ENCODE data around the gene EHMT1. TPM values are rescaled to one million over a fixed set of nuclear protein-coding genes. Genes with fewer than 3 reads are reported as not detected.
A peak's percentile ranks its signal among the peaks of the same experiment; 100 is the strongest.

Gene EHMT1
- total and polyA plus RNA-seq, 4 experiments from 2014 or later = 6.7 to 118 (median 67.5) TPM

DNA sequence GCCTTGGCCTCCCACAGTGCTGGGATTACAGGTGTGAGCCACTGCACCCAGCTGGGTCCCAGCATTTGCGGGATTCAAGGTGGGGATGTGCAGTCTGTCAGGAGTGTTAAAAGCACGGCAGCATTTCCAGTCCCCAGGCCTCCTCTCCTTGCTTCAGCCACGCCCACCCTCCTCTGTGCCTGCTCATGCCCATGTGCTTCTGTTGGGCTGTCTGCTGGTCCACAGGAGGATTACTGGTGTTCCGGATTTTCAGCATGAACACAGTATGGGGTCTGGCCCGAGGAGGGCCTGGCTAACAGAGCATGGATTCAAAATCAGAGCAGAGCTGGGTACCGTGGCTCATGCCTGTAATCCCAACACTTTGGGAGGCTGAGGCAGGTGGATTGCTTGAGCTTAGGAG is 7.9 kb upstream of the EHMT1 start:
- H3K4me1 ChIP-seq (ENCODE audit: insufficient read depth, low read length) = peaks cover 36% of the 10 kb centered on the region
- Mint-ChIP-seq H3K27me3 (no peaks in the 10 kb centered on the region), H3K9me3 (no peaks in the 10 kb centered on the region), H3K4me3 (peak overlapping the region in 1 of 8 donors; percentile 39), H3K36me3 (peaks cover 0 to 10% of the 10 kb centered on the region in 2 donors), H3K4me1 (peaks cover 16 to 58% (median 32%) of the 10 kb centered on the region in 4 donors), H3K27ac (peak overlapping the region in 2 of 7 donors; percentile 55 to 74)
- H3K36me3 ChIP-seq (ENCODE audit: insufficient read depth, low read length) = peaks cover 11% of the 10 kb centered on the region
- DNase-seq = no peak
- CTCF ChIA-PET (ENCODE audit: partially characterized antibody) = no interaction called here
- POLR2A ChIA-PET (ENCODE audit: partially characterized antibody) = interaction anchor here (0.6 to 1.0 kb wide), 2 partner anchors 8 to 15 kb away, joined by 3 read pairs; partner anchors contain the start of gene EHMT1
- intact Hi-C loops (cut with micrococcal nuclease) = no loop called here
- no peak overlapping the region for H3K27ac ChIP-seq (ENCODE audit: low read depth, low read length)
- H3K4me3 ChIP-seq (ENCODE audit: low read length in 2 of 2) = no peak overlapping the region
- no peaks in the 10 kb centered on the region for H3K9me3 ChIP-seq (ENCODE audit: control insufficient read depth in 1 of 2, low read length in 2 of 2)
- H3K27me3 ChIP-seq (ENCODE audit: insufficient read depth, low read length) = no peaks in the 10 kb centered on the region

DNA sequence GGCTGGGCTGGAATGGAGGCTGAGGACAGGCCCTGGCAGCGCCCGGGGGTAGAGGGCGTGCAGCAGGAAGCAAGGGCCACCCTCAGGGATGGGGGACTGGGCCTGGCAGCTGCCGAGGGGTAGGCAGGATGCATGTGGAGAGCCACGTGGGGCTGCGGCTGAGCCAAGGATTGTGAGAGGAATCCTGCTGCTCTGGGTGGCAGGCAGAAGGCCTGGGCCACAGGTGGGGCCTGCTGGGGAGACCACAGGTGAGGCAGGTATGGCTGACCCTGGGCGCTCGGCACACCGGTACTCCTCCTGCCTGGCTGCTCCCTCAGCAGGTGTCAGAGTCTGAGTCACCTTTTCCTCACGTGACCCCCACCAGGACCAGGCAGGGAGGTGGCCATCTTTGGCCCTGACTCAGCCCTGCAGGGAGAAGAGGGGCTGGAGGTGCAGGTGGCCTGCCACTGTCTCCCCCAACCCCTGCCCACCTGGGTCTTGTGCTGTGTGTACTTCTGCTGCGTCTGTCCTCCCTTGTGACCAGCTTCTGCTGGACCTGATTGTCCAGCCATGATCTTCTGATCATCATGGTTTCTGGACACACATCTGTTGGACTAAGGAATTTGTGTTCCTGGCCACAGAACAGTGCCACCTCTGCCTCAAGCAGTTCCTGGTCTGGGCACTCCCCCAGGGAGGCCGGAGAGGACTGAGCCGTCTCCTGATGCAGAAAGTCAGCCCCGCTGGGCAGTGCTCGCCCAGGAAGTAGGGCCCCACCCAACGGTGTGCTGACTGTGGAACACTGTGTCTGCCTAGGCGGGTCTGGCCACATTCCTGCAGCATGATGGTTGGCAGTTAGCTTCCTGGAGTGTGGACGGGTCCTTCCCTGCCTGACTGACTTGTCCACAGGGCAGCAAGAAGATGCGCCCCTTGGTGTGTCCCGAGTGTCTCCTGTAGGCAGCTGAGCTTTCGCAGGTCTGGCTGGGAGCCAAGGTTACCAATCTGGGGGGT is 6.9 kb upstream of the EHMT1 start:
- H3K9me3 Mint-ChIP-seq = no peaks in the 10 kb centered on the region
- no peak overlapping the region for H3K4me3 ChIP-seq (ENCODE audit: low read length in 2 of 2)
- ChIA-PET POLR2A (ENCODE audit: partially characterized antibody) (no interaction called here), CTCF (ENCODE audit: partially characterized antibody) (no interaction called here)
- H3K27me3 Mint-ChIP-seq = no peaks in the 10 kb centered on the region
- intact Hi-C loops (cut with micrococcal nuclease) = no loop called here
- no peak overlapping the region for H3K27ac ChIP-seq (ENCODE audit: low read depth, low read length)
- peak overlapping the region in 6 of 7 donors; percentile 46 to 75 (median 66) for H3K27ac Mint-ChIP-seq
- peaks cover 14 to 56% (median 26%) of the 10 kb centered on the region in 4 donors for H3K4me1 Mint-ChIP-seq
- H3K4me1 ChIP-seq (ENCODE audit: insufficient read depth, low read length) = peaks cover 32% of the 10 kb centered on the region
- DNase-seq = peak in 1 of 5 donors; percentile 70
- no peaks in the 10 kb centered on the region for H3K9me3 ChIP-seq (ENCODE audit: control insufficient read depth in 1 of 2, low read length in 2 of 2)
- H3K36me3 Mint-ChIP-seq = peaks cover 0 to 11% of the 10 kb centered on the region in 2 donors
- H3K4me3 Mint-ChIP-seq = peak overlapping the region in 2 of 8 donors; percentile 39 to 50
- no peaks in the 10 kb centered on the region for H3K27me3 ChIP-seq (ENCODE audit: insufficient read depth, low read length)
- peaks cover 14% of the 10 kb centered on the region for H3K36me3 ChIP-seq (ENCODE audit: insufficient read depth, low read length)

DNA sequence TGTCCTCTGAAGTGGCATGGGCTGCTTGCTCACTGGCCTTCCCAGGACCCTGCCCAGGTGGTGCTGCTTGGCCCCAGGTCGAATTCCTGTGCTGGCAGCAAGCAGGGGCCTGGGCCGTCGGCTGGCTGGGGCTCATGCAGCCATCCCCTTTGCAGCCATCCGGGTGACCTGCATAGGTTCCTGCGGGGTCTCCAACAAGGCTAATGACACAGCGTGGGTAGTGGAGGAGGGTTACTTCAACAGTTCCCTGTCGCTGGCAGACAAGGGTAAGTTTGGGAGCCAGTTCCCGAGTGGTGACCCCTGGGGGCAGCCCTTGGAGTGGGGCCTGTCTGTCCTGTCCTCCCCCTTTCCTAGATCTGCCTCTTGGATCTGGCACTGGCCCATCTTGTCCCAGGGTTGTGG is 6.1 kb upstream of the EHMT1 start:
- Histone ChIP-seq H3K27ac (ENCODE audit: low read depth, low read length) (no peak overlapping the region), H3K4me1 (ENCODE audit: insufficient read depth, low read length) (peaks cover 32% of the 10 kb centered on the region), H3K36me3 (ENCODE audit: insufficient read depth, low read length) (peaks cover 14% of the 10 kb centered on the region), H3K9me3 (ENCODE audit: control insufficient read depth in 1 of 2, low read length in 2 of 2) (no peaks in the 10 kb centered on the region), H3K27me3 (ENCODE audit: insufficient read depth, low read length) (no peaks in the 10 kb centered on the region), H3K4me3 (ENCODE audit: low read length in 2 of 2) (no peak overlapping the region)
- peak overlapping the region in 1 of 7 donors; percentile 56 for H3K27ac Mint-ChIP-seq
- intact Hi-C loops (cut with micrococcal nuclease) = no loop called here
- no peaks in the 10 kb centered on the region for H3K9me3 Mint-ChIP-seq
- H3K27me3 Mint-ChIP-seq = no peaks in the 10 kb centered on the region
- peaks cover 13 to 56% (median 24%) of the 10 kb centered on the region in 4 donors for H3K4me1 Mint-ChIP-seq
- no peak overlapping the region for H3K4me3 Mint-ChIP-seq
- peaks cover 0 to 13% of the 10 kb centered on the region in 2 donors for H3K36me3 Mint-ChIP-seq
- ChIA-PET CTCF (ENCODE audit: partially characterized antibody) (no interaction called here), POLR2A (ENCODE audit: partially characterized antibody) (no interaction called here)
- no peak for DNase-seq

DNA sequence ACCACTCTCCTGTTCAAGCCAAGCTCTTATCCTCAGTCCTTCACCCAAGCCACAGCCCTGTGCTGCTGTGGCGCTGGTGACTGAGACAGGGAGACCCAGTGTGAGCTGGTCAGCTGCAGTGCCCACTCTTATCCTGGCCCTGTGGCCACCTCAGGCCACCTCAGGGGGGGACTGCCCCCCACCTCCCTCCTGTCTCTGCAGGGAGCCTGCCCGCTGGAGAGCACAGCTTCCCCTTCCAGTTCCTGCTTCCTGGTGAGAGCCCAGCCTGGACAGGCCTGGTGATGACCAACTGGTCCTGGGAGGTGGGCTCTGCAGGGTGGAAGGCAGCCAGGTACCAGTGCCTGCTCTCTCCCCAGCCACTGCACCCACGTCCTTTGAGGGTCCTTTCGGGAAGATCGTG is 5.5 kb upstream of the EHMT1 start:
- Mint-ChIP-seq H3K27ac (peak overlapping the region in 1 of 7 donors; percentile 56), H3K36me3 (peaks cover 0 to 16% of the 10 kb centered on the region in 2 donors), H3K4me1 (peaks cover 13 to 56% (median 28%) of the 10 kb centered on the region in 4 donors), H3K4me3 (no peak overlapping the region), H3K9me3 (no peaks in the 10 kb centered on the region), H3K27me3 (no peaks in the 10 kb centered on the region)
- ChIA-PET POLR2A (ENCODE audit: partially characterized antibody) (no interaction called here), CTCF (ENCODE audit: partially characterized antibody) (no interaction called here)
- peaks cover 14% of the 10 kb centered on the region for H3K36me3 ChIP-seq (ENCODE audit: insufficient read depth, low read length)
- peaks cover 36% of the 10 kb centered on the region for H3K4me1 ChIP-seq (ENCODE audit: insufficient read depth, low read length)
- no peak overlapping the region for H3K4me3 ChIP-seq (ENCODE audit: low read length in 2 of 2)
- no peaks in the 10 kb centered on the region for H3K9me3 ChIP-seq (ENCODE audit: control insufficient read depth in 1 of 2, low read length in 2 of 2)
- DNase-seq = no peak
- H3K27ac ChIP-seq (ENCODE audit: low read depth, low read length) = no peak overlapping the region
- intact Hi-C loops (cut with micrococcal nuclease) = no loop called here
- H3K27me3 ChIP-seq (ENCODE audit: insufficient read depth, low read length) = no peaks in the 10 kb centered on the region

DNA sequence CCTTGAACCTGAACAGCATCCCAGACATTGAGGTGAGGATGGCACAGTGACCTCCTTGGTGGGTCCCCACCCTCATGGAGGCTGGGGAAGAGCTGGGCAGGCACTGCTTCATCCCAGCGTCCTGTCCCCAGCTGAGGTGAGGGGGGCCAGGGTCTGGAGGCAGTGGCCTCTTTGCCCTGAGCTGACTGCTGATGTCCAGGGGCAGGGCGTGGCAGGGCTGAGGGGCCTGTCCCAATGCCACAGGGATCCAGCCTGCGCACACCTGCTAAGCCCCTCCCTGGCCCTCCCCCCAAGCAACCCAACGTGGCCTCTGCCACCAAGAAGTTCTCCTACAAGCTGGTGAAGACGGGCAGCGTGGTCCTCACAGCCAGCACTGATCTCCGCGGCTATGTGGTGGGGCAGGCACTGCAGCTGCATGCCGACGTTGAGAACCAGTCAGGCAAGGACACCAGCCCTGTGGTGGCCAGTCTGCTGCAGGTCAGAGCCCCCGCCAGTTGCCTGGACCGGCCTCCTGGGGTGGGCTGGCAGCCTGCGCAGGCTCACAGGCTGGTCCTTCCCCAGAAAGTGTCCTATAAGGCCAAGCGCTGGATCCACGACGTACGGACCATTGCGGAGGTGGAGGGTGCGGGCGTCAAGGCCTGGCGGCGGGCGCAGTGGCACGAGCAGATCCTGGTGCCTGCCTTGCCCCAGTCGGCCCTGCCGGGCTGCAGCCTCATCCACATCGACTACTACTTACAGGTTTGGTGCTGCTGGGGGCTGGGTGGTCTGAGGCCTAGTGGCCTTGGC is 4.9 kb upstream of the EHMT1 start:
- peaks cover 0 to 16% of the 10 kb centered on the region in 2 donors for H3K36me3 Mint-ChIP-seq
- peaks cover 36% of the 10 kb centered on the region for H3K4me1 ChIP-seq (ENCODE audit: insufficient read depth, low read length)

DNA sequence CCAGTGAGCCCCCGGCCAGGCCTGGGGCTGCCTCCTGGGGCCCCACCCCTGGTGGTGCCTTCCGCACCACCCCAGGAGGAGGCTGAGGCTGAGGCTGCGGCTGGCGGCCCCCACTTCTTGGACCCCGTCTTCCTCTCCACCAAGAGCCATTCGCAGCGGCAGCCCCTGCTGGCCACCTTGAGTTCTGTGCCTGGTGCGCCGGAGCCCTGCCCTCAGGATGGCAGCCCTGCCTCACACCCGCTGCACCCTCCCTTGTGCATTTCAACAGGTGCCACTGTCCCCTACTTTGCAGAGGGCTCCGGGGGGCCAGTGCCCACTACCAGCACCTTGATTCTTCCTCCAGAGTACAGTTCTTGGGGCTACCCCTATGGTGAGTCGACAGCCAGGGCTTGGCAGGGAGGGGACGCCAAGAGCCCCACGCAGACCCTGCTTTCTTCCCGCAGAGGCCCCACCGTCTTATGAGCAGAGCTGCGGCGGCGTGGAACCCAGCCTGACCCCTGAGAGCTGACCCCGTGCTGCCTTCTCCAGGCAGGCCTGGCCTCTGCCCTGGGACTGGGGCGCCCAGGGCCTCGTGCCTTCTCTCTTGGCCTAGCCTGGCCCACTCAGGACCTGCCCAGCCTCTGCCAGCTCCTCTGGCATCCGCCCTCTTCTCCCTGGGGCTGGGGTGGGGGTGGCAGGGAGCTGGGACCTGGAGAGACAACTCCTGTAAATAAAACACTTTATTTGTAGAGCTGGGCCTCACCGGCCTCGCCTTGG is 4.0 kb upstream of the EHMT1 start:
- Histone ChIP-seq H3K27me3 (ENCODE audit: insufficient read depth, low read length) (no peaks in the 10 kb centered on the region), H3K27ac (ENCODE audit: low read depth, low read length) (no peak overlapping the region), H3K4me1 (ENCODE audit: insufficient read depth, low read length) (peaks cover 39% of the 10 kb centered on the region), H3K9me3 (ENCODE audit: control insufficient read depth in 1 of 2, low read length in 2 of 2) (no peaks in the 10 kb centered on the region), H3K4me3 (ENCODE audit: low read length in 2 of 2) (no peak overlapping the region), H3K36me3 (ENCODE audit: insufficient read depth, low read length) (peaks cover 14% of the 10 kb centered on the region)
- H3K9me3 Mint-ChIP-seq = no peaks in the 10 kb centered on the region
- no peaks in the 10 kb centered on the region for H3K27me3 Mint-ChIP-seq
- peaks cover 0 to 16% of the 10 kb centered on the region in 2 donors for H3K36me3 Mint-ChIP-seq
- no peak overlapping the region for H3K27ac Mint-ChIP-seq
- no peak overlapping the region for H3K4me3 Mint-ChIP-seq
- H3K4me1 Mint-ChIP-seq = peaks cover 15 to 47% (median 31%) of the 10 kb centered on the region in 4 donors
- intact Hi-C loops (cut with micrococcal nuclease) = no loop called here
- ChIA-PET CTCF (ENCODE audit: partially characterized antibody) (no interaction called here), POLR2A (ENCODE audit: partially characterized antibody) (no interaction called here)
- DNase-seq = no peak

More for the DNA sequence above, 4.9 kb upstream of the EHMT1 start:
- Histone ChIP-seq H3K9me3 (ENCODE audit: control insufficient read depth in 1 of 2, low read length in 2 of 2) (no peaks in the 10 kb centered on the region), H3K27me3 (ENCODE audit: insufficient read depth, low read length) (no peaks in the 10 kb centered on the region), H3K4me3 (ENCODE audit: low read length in 2 of 2) (no peak overlapping the region), H3K36me3 (ENCODE audit: insufficient read depth, low read length) (peaks cover 14% of the 10 kb centered on the region), H3K27ac (ENCODE audit: low read depth, low read length) (no peak overlapping the region)
- intact Hi-C loops (cut with micrococcal nuclease) = no loop called here
- Mint-ChIP-seq H3K27ac (peak overlapping the region in 1 of 7 donors; percentile 15), H3K27me3 (no peaks in the 10 kb centered on the region), H3K4me1 (peaks cover 13 to 50% (median 27%) of the 10 kb centered on the region in 4 donors), H3K9me3 (no peaks in the 10 kb centered on the region), H3K4me3 (no peak overlapping the region)
- ChIA-PET POLR2A (ENCODE audit: partially characterized antibody) (no interaction called here), CTCF (ENCODE audit: partially characterized antibody) (no interaction called here)
- no peak for DNase-seq

Data from CD4-positive, alpha-beta memory T cell (primary cell).